Neural cell (in vitro differentiated cells): ENCODE data around the gene EXOC3L2.

ENCODE experiments used
- CTCF ChIP-seq: fragments of 450-650 bp; IDR thresholded peaks from 2 replicates; pipeline ENCODE4 v1.5.1; 2014; ENCODE audit warnings: antibody characterized with exemption, mild to moderate bottlenecking, moderate library complexity; ENCODE audit not compliant: poor library complexity, severe bottlenecking
- EP300 ChIP-seq: fragments of 450-650 bp; conservative IDR thresholded peaks from 2 replicates; pipeline ENCODE4 v1.6.1; 2014; ENCODE audit warnings: antibody characterized with exemption, mild to moderate bottlenecking, moderate library complexity; ENCODE audit not compliant: poor library complexity, severe bottlenecking
- EZH2 ChIP-seq: fragments of 200-600, 300-800 bp; shearing (Covaris generic), sonication (generic); IDR thresholded peaks from 2 replicates; pipeline ENCODE4 v1.6.1; 2014; ENCODE audit warnings: antibody characterized with exemption, low read length, borderline replicate concordance, mild to moderate bottlenecking; ENCODE audit not compliant: insufficient read depth, poor library complexity, severe bottlenecking
- MXI1 ChIP-seq: fragments of 450-650 bp; conservative IDR thresholded peaks from 2 replicates; pipeline ENCODE4 v1.6.1; 2014; ENCODE audit warnings: antibody characterized with exemption, mild to moderate bottlenecking; ENCODE audit not compliant: poor library complexity, severe bottlenecking
- POLR2AphosphoS5 ChIP-seq: IDR thresholded peaks from 2 replicates; pipeline ENCODE4 v1.6.1; 2012
- RAD21 ChIP-seq: fragments of 450-650 bp; conservative IDR thresholded peaks from 2 replicates; pipeline ENCODE4 v1.6.1; 2014; ENCODE audit warnings: antibody characterized with exemption, mild to moderate bottlenecking, moderate library complexity
- REST ChIP-seq: IDR thresholded peaks from 2 replicates; pipeline ENCODE4 v1.6.1; 2012; ENCODE audit warnings: borderline replicate concordance

- TF ChIP-seq CTCF (no peak), POLR2AphosphoS5 (no peak), EZH2 (no peak), EP300 (no peak), MXI1 (no peak), REST (no peak), RAD21 (no peak)
Observed at GRCh38 chr19:45279587-45280192, 34.5 kb upstream of the EXOC3L2 start.
